GM12878 (cell line): ENCODE results near the gene CASR. TPM values are rescaled to one million over a fixed set of nuclear protein-coding genes. Genes with fewer than 3 reads are reported as not detected.

Experiments
- ATAC-seq: fragments of 200-7000 bp; cut with Tn5 transposase; 3 replicates; pipeline ENCODE4 v1.9.1; 2020; ENCODE audit warnings: mild to moderate bottlenecking, moderate library complexity
- BruUV-seq: library from RNA; stranded (reverse); fragments of 400-500 nt; replicated peaks from 2 replicates; lab custom pipeline; 2021; lab: Mats Ljungman, UMichigan
- CTCF ChIA-PET: fragments of 300-600 bp; sonication (Branson Sonifier 250); formaldehyde crosslinking; extraction: SDS; loops from one replicate; lab custom pipeline; 2021; ENCODE audit warnings: inconsistent platforms; lab: Yijun Ruan, JAX
- POLR2A ChIA-PET: fragments of 350-600 bp; formaldehyde crosslinking; extraction: SDS; loops from one replicate; lab custom pipeline; 2021; ENCODE audit warnings: inconsistent platforms; lab: Charles Lee
- RAD21 ChIA-PET: fragments of 300-600 bp; sonication (Branson Sonifier 250); formaldehyde crosslinking; loops from one replicate; lab custom pipeline; 2023; ENCODE audit warnings: antibody characterized with exemption; ENCODE audit not compliant: unreplicated experiment; lab: Charles Lee
- SMC1A ChIA-PET: fragments of 300-600 bp; sonication (Branson Sonifier 250); formaldehyde crosslinking; loops from one replicate; lab custom pipeline; 2023; ENCODE audit not compliant: unreplicated experiment, uncharacterized antibody; lab: Charles Lee
- DNase-seq: peaks from one replicate; pipeline ENCODE4 v3.0.0-alpha.2; 2011; ENCODE audit warnings: low read depth, low spot score
- FAIRE-seq: peaks from 3 replicates; lab custom pipeline; 2011; peaks lifted over from hg19 to GRCh38; lab: Jason Lieb, UNC
- H2AFZ ChIP-seq: 2 replicates; pipeline ENCODE4 v1.6.0; 2011; ENCODE audit warnings: low read depth, low read length, control low read depth; ENCODE audit not compliant: control insufficient read depth
- H3K27ac ChIP-seq: 2 replicates; pipeline ENCODE4 v1.5.1; 2011; ENCODE audit warnings: control low read depth; ENCODE audit not compliant: control insufficient read depth, insufficient read depth
- H3K27me3 ChIP-seq, 2 experiments: replicated peaks in 1 of 2; 2 replicates each; pipeline versions ENCODE4 v1.6.0 to v1.6.1; 2011; ENCODE audit warnings: low read length in 1 of 2; ENCODE audit not compliant: control insufficient read depth in 2 of 2, insufficient read depth in 2 of 2
- H3K36me3 ChIP-seq, 2 experiments: 2 replicates each; pipeline ENCODE4 v1.5.1; 2011; ENCODE audit warnings: low read length in 1 of 2; ENCODE audit not compliant: control insufficient read depth in 2 of 2, insufficient read depth in 2 of 2
- H3K4me1 ChIP-seq: 2 replicates; pipeline ENCODE4 v1.6.1; 2011; ENCODE audit warnings: mild to moderate bottlenecking, low read length, moderate library complexity, mixed read lengths; ENCODE audit not compliant: control insufficient read depth, insufficient read depth
- H3K4me2 ChIP-seq: 2 replicates; pipeline ENCODE4 v1.6.0; 2011; ENCODE audit warnings: control low read depth; ENCODE audit not compliant: control insufficient read depth, insufficient read depth
- H3K4me3 ChIP-seq: fragments of 200-600 bp; sonication (generic); 2 replicates; pipeline ENCODE4 v1.5.1; 2016
- H3K79me2 ChIP-seq: 2 replicates; pipeline ENCODE4 v1.6.0; 2011; ENCODE audit warnings: low read length; ENCODE audit not compliant: control insufficient read depth, insufficient read depth
- H3K9ac ChIP-seq: 2 replicates; pipeline ENCODE4 v1.8.0; 2011; ENCODE audit warnings: low read length, control low read depth, mixed read lengths; ENCODE audit not compliant: control insufficient read depth, insufficient read depth
- H3K9me3 ChIP-seq: replicated peaks from 3 replicates; pipeline ENCODE4 v1.5.1; 2011; ENCODE audit warnings: mild to moderate bottlenecking, low read length; ENCODE audit not compliant: control insufficient read depth, insufficient read depth
- H4K20me1 ChIP-seq: 2 replicates; pipeline ENCODE4 v1.6.0; 2011; ENCODE audit not compliant: control insufficient read depth, insufficient read depth
- ATF7 ChIP-seq: fragments of 450-650 bp; IDR thresholded peaks from 2 replicates; pipeline ENCODE4 v1.6.1; 2016; ENCODE audit warnings: low read depth, mild to moderate bottlenecking
- BMI1 ChIP-seq: fragments of 450-650 bp; IDR thresholded peaks from 2 replicates; pipeline ENCODE4 v1.6.1; 2016; ENCODE audit warnings: mild to moderate bottlenecking, moderate library complexity, borderline replicate concordance
- EED ChIP-seq: sonication (generic); IDR thresholded peaks from 2 replicates; pipeline ENCODE4 v1.6.1; 2016; ENCODE audit warnings: antibody characterized with exemption, low read depth
- MYC ChIP-seq: IDR thresholded peaks from 2 replicates; pipeline ENCODE4 v1.6.1; 2011; ENCODE audit warnings: mild to moderate bottlenecking, low read length, moderate library complexity, inconsistent platforms; ENCODE audit not compliant: insufficient read depth, insufficient replicate concordance, insufficient read length, severe bottlenecking
- NFIC ChIP-seq: IDR thresholded peaks from 2 replicates; pipeline ENCODE4 v1.6.1; 2012; ENCODE audit warnings: low read depth, mild to moderate bottlenecking, inconsistent platforms, low read length, moderate library complexity
- NR2C1 ChIP-seq: fragments of 450-650 bp; IDR thresholded peaks from 2 replicates; pipeline ENCODE4 v1.6.1; 2017; ENCODE audit warnings: antibody characterized with exemption, mild to moderate bottlenecking, moderate library complexity
- RUNX3 ChIP-seq: IDR thresholded peaks from 2 replicates; pipeline ENCODE4 v1.6.1; 2012; ENCODE audit warnings: low read length, inconsistent platforms
- SIN3A ChIP-seq: IDR thresholded peaks from 2 replicates; pipeline ENCODE4 v1.6.1; 2012; ENCODE audit warnings: low read depth, low read length, improper control_type of control experiment
- SMAD1 ChIP-seq: fragments of 450-650 bp; IDR thresholded peaks from 2 replicates; pipeline ENCODE4 v1.6.1; 2018; ENCODE audit warnings: mild to moderate bottlenecking, low read depth; ENCODE audit not compliant: partially characterized antibody
- SPI1 ChIP-seq: IDR thresholded peaks from 2 replicates; pipeline ENCODE4 v1.6.1; 2011; ENCODE audit warnings: low read depth, mild to moderate bottlenecking, low read length, moderate library complexity, borderline replicate concordance; ENCODE audit not compliant: insufficient read depth
- TBL1XR1 ChIP-seq: IDR thresholded peaks from 2 replicates; pipeline ENCODE4 v1.6.1; 2012; ENCODE audit warnings: low read depth, low read length, improper control_type of control experiment
- ZNF384 ChIP-seq: IDR thresholded peaks from 2 replicates; pipeline ENCODE4 v1.6.1; 2012; ENCODE audit warnings: low read depth, mild to moderate bottlenecking, low read length, improper control_type of control experiment, borderline replicate concordance
- in situ Hi-C: fragments of 300-500 bp; cut with MboI; formaldehyde crosslinking; loops from 9 replicates; pipeline ENCODE4 v1.14.3; 2018; ENCODE audit warnings: mixed read lengths
- intact Hi-C: fragments of 100-400 bp; cut with micrococcal nuclease; formaldehyde crosslinking; loops from one replicate; pipeline ENCODE4 v1.14.2; 2022; ENCODE audit not compliant: unreplicated experiment
- polyA plus RNA-seq, 11 experiments: library from polyadenylated mRNA; depleted of rRNA in 4 of 11; unstranded in 6 of 11; stranded (reverse) in 5 of 11; fragments of >200 nt; fragmentation: Nextera tagmentation in 4 of 11; fragmentation: Illumina TruSeq in 1 of 11; extraction: Ambion mirVana in 4 of 11; extraction: Trizol in 1 of 11; gene quantifications; 1 replicate in 1 of 11; 2 replicates in 10 of 11; pipeline versions ENCODE4 v1.2.1 to v1.2.3, GENCODE V29; 2011 to 2016; ENCODE audit warnings: inconsistent platforms in 2 of 11, missing spikeins in 2 of 11, low read depth in 1 of 11
- total RNA-seq, 4 experiments: library from RNA; depleted of rRNA in 3 of 4; stranded (reverse); fragments of >200 nt in 3 of 4; fragmentation: Illumina TruSeq in 1 of 4; extraction: Trizol in 1 of 4; gene quantifications; 2 replicates each; pipeline versions ENCODE4 v1.2.1 to v1.2.3, GENCODE V29; 2013 to 2021
- TF ChIP-seq, protein P1 (sequence below): fragments of 450-650 bp; IDR thresholded peaks from 2 replicates; pipeline ENCODE4 v1.6.1; 2016; ENCODE audit warnings: mild to moderate bottlenecking
- TF ChIP-seq, protein P2 (sequence below): fragments of 450-650 bp; IDR thresholded peaks from 2 replicates; pipeline ENCODE4 v1.6.1; 2017; ENCODE audit warnings: low read depth, mild to moderate bottlenecking, moderate library complexity
- TF ChIP-seq, protein P3 (sequence below): IDR thresholded peaks from 2 replicates; pipeline ENCODE4 v1.6.1; 2012; ENCODE audit warnings: improper control_type of control experiment, low read depth, low read length; ENCODE audit not compliant: insufficient replicate concordance

Gene CASR
- total and polyA plus RNA-seq, 10 of the 15 experiments (the other 5 are each of a cell fraction or from before 2014, with no cell fraction given) = 0.04 to 0.37 (median 0.11) TPM

DNA sequence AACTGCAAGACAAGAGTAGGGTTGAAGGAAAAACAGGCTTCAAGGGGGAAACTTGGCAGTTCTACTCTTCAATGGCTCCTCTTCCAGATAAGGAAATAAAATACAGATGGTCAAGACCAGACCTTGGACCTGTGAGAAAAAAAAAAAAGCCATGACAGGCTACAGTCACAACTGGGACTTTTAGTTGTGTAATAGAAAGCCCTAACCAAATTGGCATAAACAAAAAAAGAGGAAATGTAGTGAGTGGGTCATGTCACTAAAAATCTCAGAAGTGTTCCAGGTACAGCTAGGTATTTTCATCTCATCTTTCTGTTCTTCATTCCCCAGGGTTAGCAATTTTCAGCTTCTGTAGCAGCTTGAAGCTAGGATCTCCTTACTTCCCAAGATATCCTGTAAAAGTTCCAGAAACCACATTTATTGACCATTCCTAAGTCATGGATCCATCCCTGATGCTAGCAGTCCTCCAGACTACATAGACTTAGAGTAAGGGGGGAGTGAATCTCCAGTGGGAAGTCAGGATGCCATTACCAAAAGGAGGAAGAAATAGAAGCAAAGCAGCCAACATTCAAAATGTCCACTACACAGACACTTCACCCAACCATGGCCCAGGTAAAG, 80.6 kb downstream of the CASR start:
- no peaks in the 10 kb centered on the region; the same call in 2 of the 3 replicates for H3K9me3 ChIP-seq
- H3K4me1 ChIP-seq = peaks cover 24% of the 10 kb centered on the region
- peak overlapping the region; percentile 39; the same call in 1 of the 2 replicates for H3K4me2 ChIP-seq
- BruUV-seq = no TSS peak
- in situ Hi-C loops (loop anchor here (5.0 kb wide), 2 partner anchors 162 to 717 kb away; partner anchors contain the start of gene POLQ), intact Hi-C loops (loop anchor here (10.0 kb wide), 2 partner anchors 301 to 379 kb away; partner anchors contain the start of genes DTX3L and PARP9)
- H3K36me3 ChIP-seq = no peaks in the 10 kb centered on the region
- H4K20me1 ChIP-seq = no peaks in the 10 kb centered on the region
- DNase-seq (no peak), FAIRE-seq (no peak), ATAC-seq (peak; percentile 49)
- RAD21 ChIA-PET = interaction anchor here (0.7 to 5.2 kb wide), 12 partner anchors 9 to 295 kb away, joined by 3 to 86 read pairs (median 7); no protein-coding TSS in a partner anchor
- no peak overlapping the region; the same call in 1 of the 2 replicates for H2AFZ ChIP-seq
- H3K4me3 ChIP-seq = no peak overlapping the region
- SMC1A ChIA-PET = interaction anchor here (0.7 to 14.3 kb wide), 22 partner anchors 8 to 717 kb away, joined by 3 to 590 read pairs (median 6); partner anchors contain the start of genes MIX23 and POLQ
- CTCF ChIA-PET = interaction anchor here (1.3 to 3.5 kb wide), 4 partner anchors 36 to 152 kb away, joined by 3 to 26 read pairs (median 10); no protein-coding TSS in a partner anchor
- no peak overlapping the region for H3K9ac ChIP-seq
- POLR2A ChIA-PET = interaction anchor here (0.6 to 15.0 kb wide), 6 partner anchors 23 to 726 kb away, joined by 3 to 178 read pairs (median 4); no protein-coding TSS in a partner anchor
- peak overlapping the region; percentile 71 for H3K27ac ChIP-seq
- no peaks in the 10 kb centered on the region for H3K27me3 ChIP-seq
- H3K79me2 ChIP-seq = no peaks in the 10 kb centered on the region
- TF ChIP-seq ZNF384 = peak; percentile 88
- TF ChIP-seq BMI1 = no peak
- TF ChIP-seq ATF7 = peak; percentile 68
- peak; percentile 37 for TF ChIP-seq EED
- no peak for TF ChIP-seq SIN3A
- no peak for TF ChIP-seq MYC
- TF ChIP-seq, protein P1, sequence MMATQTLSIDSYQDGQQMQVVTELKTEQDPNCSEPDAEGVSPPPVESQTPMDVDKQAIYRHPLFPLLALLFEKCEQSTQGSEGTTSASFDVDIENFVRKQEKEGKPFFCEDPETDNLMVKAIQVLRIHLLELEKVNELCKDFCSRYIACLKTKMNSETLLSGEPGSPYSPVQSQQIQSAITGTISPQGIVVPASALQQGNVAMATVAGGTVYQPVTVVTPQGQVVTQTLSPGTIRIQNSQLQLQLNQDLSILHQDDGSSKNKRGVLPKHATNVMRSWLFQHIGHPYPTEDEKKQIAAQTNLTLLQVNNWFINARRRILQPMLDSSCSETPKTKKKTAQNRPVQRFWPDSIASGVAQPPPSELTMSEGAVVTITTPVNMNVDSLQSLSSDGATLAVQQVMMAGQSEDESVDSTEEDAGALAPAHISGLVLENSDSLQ = peak; percentile 28; the same call in 1 of the 2 replicates
- peak; percentile 92 for TF ChIP-seq SPI1
- TF ChIP-seq NR2C1 = no peak
- TF ChIP-seq NFIC = no peak
- TF ChIP-seq SMAD1 = no peak
- peak; percentile 29; the same call in 1 of the 2 replicates for TF ChIP-seq RUNX3
- TF ChIP-seq, protein P2, sequence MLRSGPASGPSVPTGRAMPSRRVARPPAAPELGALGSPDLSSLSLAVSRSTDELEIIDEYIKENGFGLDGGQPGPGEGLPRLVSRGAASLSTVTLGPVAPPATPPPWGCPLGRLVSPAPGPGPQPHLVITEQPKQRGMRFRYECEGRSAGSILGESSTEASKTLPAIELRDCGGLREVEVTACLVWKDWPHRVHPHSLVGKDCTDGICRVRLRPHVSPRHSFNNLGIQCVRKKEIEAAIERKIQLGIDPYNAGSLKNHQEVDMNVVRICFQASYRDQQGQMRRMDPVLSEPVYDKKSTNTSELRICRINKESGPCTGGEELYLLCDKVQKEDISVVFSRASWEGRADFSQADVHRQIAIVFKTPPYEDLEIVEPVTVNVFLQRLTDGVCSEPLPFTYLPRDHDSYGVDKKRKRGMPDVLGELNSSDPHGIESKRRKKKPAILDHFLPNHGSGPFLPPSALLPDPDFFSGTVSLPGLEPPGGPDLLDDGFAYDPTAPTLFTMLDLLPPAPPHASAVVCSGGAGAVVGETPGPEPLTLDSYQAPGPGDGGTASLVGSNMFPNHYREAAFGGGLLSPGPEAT = peak; percentile 59
- TF ChIP-seq, protein P3, sequence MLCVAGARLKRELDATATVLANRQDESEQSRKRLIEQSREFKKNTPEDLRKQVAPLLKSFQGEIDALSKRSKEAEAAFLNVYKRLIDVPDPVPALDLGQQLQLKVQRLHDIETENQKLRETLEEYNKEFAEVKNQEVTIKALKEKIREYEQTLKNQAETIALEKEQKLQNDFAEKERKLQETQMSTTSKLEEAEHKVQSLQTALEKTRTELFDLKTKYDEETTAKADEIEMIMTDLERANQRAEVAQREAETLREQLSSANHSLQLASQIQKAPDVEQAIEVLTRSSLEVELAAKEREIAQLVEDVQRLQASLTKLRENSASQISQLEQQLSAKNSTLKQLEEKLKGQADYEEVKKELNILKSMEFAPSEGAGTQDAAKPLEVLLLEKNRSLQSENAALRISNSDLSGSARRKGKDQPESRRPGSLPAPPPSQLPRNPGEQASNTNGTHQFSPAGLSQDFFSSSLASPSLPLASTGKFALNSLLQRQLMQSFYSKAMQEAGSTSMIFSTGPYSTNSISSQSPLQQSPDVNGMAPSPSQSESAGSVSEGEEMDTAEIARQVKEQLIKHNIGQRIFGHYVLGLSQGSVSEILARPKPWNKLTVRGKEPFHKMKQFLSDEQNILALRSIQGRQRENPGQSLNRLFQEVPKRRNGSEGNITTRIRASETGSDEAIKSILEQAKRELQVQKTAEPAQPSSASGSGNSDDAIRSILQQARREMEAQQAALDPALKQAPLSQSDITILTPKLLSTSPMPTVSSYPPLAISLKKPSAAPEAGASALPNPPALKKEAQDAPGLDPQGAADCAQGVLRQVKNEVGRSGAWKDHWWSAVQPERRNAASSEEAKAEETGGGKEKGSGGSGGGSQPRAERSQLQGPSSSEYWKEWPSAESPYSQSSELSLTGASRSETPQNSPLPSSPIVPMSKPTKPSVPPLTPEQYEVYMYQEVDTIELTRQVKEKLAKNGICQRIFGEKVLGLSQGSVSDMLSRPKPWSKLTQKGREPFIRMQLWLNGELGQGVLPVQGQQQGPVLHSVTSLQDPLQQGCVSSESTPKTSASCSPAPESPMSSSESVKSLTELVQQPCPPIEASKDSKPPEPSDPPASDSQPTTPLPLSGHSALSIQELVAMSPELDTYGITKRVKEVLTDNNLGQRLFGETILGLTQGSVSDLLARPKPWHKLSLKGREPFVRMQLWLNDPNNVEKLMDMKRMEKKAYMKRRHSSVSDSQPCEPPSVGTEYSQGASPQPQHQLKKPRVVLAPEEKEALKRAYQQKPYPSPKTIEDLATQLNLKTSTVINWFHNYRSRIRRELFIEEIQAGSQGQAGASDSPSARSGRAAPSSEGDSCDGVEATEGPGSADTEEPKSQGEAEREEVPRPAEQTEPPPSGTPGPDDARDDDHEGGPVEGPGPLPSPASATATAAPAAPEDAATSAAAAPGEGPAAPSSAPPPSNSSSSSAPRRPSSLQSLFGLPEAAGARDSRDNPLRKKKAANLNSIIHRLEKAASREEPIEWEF = no peak
- no peak for TF ChIP-seq TBL1XR1
